ENCODE data around the gene AFAP1.

Gene AFAP1

GRCh38 chr4:7823416-7823824 is 116.2 kb downstream of the AFAP1 start:
- Histone ChIP-seq H3K4me1 (ENCODE audit: control insufficient read depth, insufficient read depth, low read length, poor library complexity, severe bottlenecking) (peaks cover 10% of the 10 kb centered on the region), H3K4me3 (ENCODE audit: insufficient read depth, low read depth, low read length, poor library complexity, severe bottlenecking) (no peak overlapping the region), H3K36me3 (ENCODE audit: control insufficient read depth, insufficient read depth, low read length) (peaks cover 5% of the 10 kb centered on the region), H3K27ac (ENCODE audit: insufficient read depth, low read length, poor library complexity, severe bottlenecking) (no peak overlapping the region), H3K9me3 (ENCODE audit: control insufficient read depth, low read length) (no peaks in the 10 kb centered on the region), H3K27me3 (replicated peaks; ENCODE audit: control insufficient read depth, insufficient read depth, low read length, poor library complexity, severe bottlenecking) (no peaks in the 10 kb centered on the region)
- no peak for DNase-seq

- Histone ChIP-seq H3K9me3 (ENCODE audit: control insufficient read depth, low read length) (no peaks in the 10 kb centered on the region), H3K36me3 (ENCODE audit: control insufficient read depth, insufficient read depth, low read length) (peaks cover 10% of the 10 kb centered on the region), H3K4me1 (ENCODE audit: control insufficient read depth, insufficient read depth, low read length, poor library complexity, severe bottlenecking) (peaks cover 5% of the 10 kb centered on the region), H3K4me3 (ENCODE audit: insufficient read depth, low read depth, low read length, poor library complexity, severe bottlenecking) (no peak overlapping the region), H3K27ac (ENCODE audit: insufficient read depth, low read length, poor library complexity, severe bottlenecking) (no peak overlapping the region), H3K27me3 (replicated peaks; ENCODE audit: control insufficient read depth, insufficient read depth, low read length, poor library complexity, severe bottlenecking) (no peaks in the 10 kb centered on the region)
- DNase-seq, result no peak
These were observed 116.8 kb downstream of the AFAP1 start for GRCh38 chr4:7822877-7823276.

GRCh38 chr4:7822137-7822505 is 117.5 kb downstream of the AFAP1 start:
- no peaks in the 10 kb centered on the region for H3K27me3 ChIP-seq (replicated peaks; ENCODE audit: control insufficient read depth, insufficient read depth, low read length, poor library complexity, severe bottlenecking)
- H3K4me3 ChIP-seq (ENCODE audit: insufficient read depth, low read depth, low read length, poor library complexity, severe bottlenecking), result no peak overlapping the region
- no peak for DNase-seq
- no peaks in the 10 kb centered on the region for H3K4me1 ChIP-seq (ENCODE audit: control insufficient read depth, insufficient read depth, low read length, poor library complexity, severe bottlenecking)
- H3K9me3 ChIP-seq (ENCODE audit: control insufficient read depth, low read length), result no peaks in the 10 kb centered on the region
- H3K27ac ChIP-seq (ENCODE audit: insufficient read depth, low read length, poor library complexity, severe bottlenecking), result no peak overlapping the region
- H3K36me3 ChIP-seq (ENCODE audit: control insufficient read depth, insufficient read depth, low read length), result peaks cover 10% of the 10 kb centered on the region

- DNase-seq, result no peak
- Histone ChIP-seq H3K27ac (ENCODE audit: insufficient read depth, low read length, poor library complexity, severe bottlenecking) (no peak overlapping the region), H3K9me3 (ENCODE audit: control insufficient read depth, low read length) (no peaks in the 10 kb centered on the region), H3K27me3 (replicated peaks; ENCODE audit: control insufficient read depth, insufficient read depth, low read length, poor library complexity, severe bottlenecking) (no peaks in the 10 kb centered on the region), H3K4me3 (ENCODE audit: insufficient read depth, low read depth, low read length, poor library complexity, severe bottlenecking) (no peak overlapping the region), H3K4me1 (ENCODE audit: control insufficient read depth, insufficient read depth, low read length, poor library complexity, severe bottlenecking) (no peaks in the 10 kb centered on the region), H3K36me3 (ENCODE audit: control insufficient read depth, insufficient read depth, low read length) (peaks cover 10% of the 10 kb centered on the region)
These were observed 118.2 kb downstream of the AFAP1 start for GRCh38 chr4:7821245-7822136.

- Histone ChIP-seq H3K27ac (ENCODE audit: insufficient read depth, low read length, poor library complexity, severe bottlenecking) (no peak overlapping the region), H3K9me3 (ENCODE audit: control insufficient read depth, low read length) (no peaks in the 10 kb centered on the region), H3K27me3 (replicated peaks; ENCODE audit: control insufficient read depth, insufficient read depth, low read length, poor library complexity, severe bottlenecking) (no peaks in the 10 kb centered on the region), H3K4me1 (ENCODE audit: control insufficient read depth, insufficient read depth, low read length, poor library complexity, severe bottlenecking) (no peaks in the 10 kb centered on the region), H3K36me3 (ENCODE audit: control insufficient read depth, insufficient read depth, low read length) (peaks cover 17% of the 10 kb centered on the region), H3K4me3 (ENCODE audit: insufficient read depth, low read depth, low read length, poor library complexity, severe bottlenecking) (no peak overlapping the region)
- DNase-seq, result no peak
These were observed 119.4 kb downstream of the AFAP1 start for GRCh38 chr4:7820031-7820818.

GRCh38 chr4:7819446-7819845 is 120.2 kb downstream of the AFAP1 start:
- no peak for DNase-seq
- Histone ChIP-seq H3K4me1 (ENCODE audit: control insufficient read depth, insufficient read depth, low read length, poor library complexity, severe bottlenecking) (no peaks in the 10 kb centered on the region), H3K27ac (ENCODE audit: insufficient read depth, low read length, poor library complexity, severe bottlenecking) (no peak overlapping the region)

GRCh38 chr4:7818399-7818911 is 121.2 kb downstream of the AFAP1 start:
- peaks cover 32% of the 10 kb centered on the region for H3K36me3 ChIP-seq (ENCODE audit: control insufficient read depth, insufficient read depth, low read length)
- H3K27ac ChIP-seq (ENCODE audit: insufficient read depth, low read length, poor library complexity, severe bottlenecking), result no peak overlapping the region
- H3K27me3 ChIP-seq (replicated peaks; ENCODE audit: control insufficient read depth, insufficient read depth, low read length, poor library complexity, severe bottlenecking), result no peaks in the 10 kb centered on the region
- no peaks in the 10 kb centered on the region for H3K9me3 ChIP-seq (ENCODE audit: control insufficient read depth, low read length)
- no peak overlapping the region for H3K4me3 ChIP-seq (ENCODE audit: insufficient read depth, low read depth, low read length, poor library complexity, severe bottlenecking)
- no peaks in the 10 kb centered on the region for H3K4me1 ChIP-seq (ENCODE audit: control insufficient read depth, insufficient read depth, low read length, poor library complexity, severe bottlenecking)
- DNase-seq, result no peak

More at GRCh38 chr4:7819446-7819845, 120.2 kb downstream of the AFAP1 start:
- Histone ChIP-seq H3K27me3 (replicated peaks; ENCODE audit: control insufficient read depth, insufficient read depth, low read length, poor library complexity, severe bottlenecking) (no peaks in the 10 kb centered on the region), H3K9me3 (ENCODE audit: control insufficient read depth, low read length) (no peaks in the 10 kb centered on the region), H3K4me3 (ENCODE audit: insufficient read depth, low read depth, low read length, poor library complexity, severe bottlenecking) (no peak overlapping the region), H3K36me3 (ENCODE audit: control insufficient read depth, insufficient read depth, low read length) (peaks cover 25% of the 10 kb centered on the region)

GRCh38 chr4:7817877-7818398 is 121.7 kb downstream of the AFAP1 start:
- no peak overlapping the region for H3K27ac ChIP-seq (ENCODE audit: insufficient read depth, low read length, poor library complexity, severe bottlenecking)
- H3K4me1 ChIP-seq (ENCODE audit: control insufficient read depth, insufficient read depth, low read length, poor library complexity, severe bottlenecking), result no peaks in the 10 kb centered on the region
- DNase-seq, result no peak

GRCh38 chr4:7816771-7817170 is 122.9 kb downstream of the AFAP1 start:
- Histone ChIP-seq H3K4me3 (ENCODE audit: insufficient read depth, low read depth, low read length, poor library complexity, severe bottlenecking) (no peak overlapping the region), H3K36me3 (ENCODE audit: control insufficient read depth, insufficient read depth, low read length) (peaks cover 35% of the 10 kb centered on the region), H3K27me3 (replicated peaks; ENCODE audit: control insufficient read depth, insufficient read depth, low read length, poor library complexity, severe bottlenecking) (no peaks in the 10 kb centered on the region), H3K4me1 (ENCODE audit: control insufficient read depth, insufficient read depth, low read length, poor library complexity, severe bottlenecking) (no peaks in the 10 kb centered on the region), H3K9me3 (ENCODE audit: control insufficient read depth, low read length) (no peaks in the 10 kb centered on the region), H3K27ac (ENCODE audit: insufficient read depth, low read length, poor library complexity, severe bottlenecking) (no peak overlapping the region)
- DNase-seq, result no peak

More at GRCh38 chr4:7817877-7818398, 121.7 kb downstream of the AFAP1 start:
- Histone ChIP-seq H3K36me3 (ENCODE audit: control insufficient read depth, insufficient read depth, low read length) (peaks cover 32% of the 10 kb centered on the region), H3K4me3 (ENCODE audit: insufficient read depth, low read depth, low read length, poor library complexity, severe bottlenecking) (no peak overlapping the region), H3K27me3 (replicated peaks; ENCODE audit: control insufficient read depth, insufficient read depth, low read length, poor library complexity, severe bottlenecking) (no peaks in the 10 kb centered on the region), H3K9me3 (ENCODE audit: control insufficient read depth, low read length) (no peaks in the 10 kb centered on the region)
